GM19463 (cell line): ENCODE results near the gene SYNGR3.

ENCODE experiments used
- ATAC-seq: cut with Tn5 transposase; IDR thresholded peaks from one replicate; pipeline ENCODE4 v1.9.1; 2021; ENCODE audit warnings: mild to moderate bottlenecking, moderate library complexity; ENCODE audit not compliant: unreplicated experiment

SYNGR3 gene

DNA sequence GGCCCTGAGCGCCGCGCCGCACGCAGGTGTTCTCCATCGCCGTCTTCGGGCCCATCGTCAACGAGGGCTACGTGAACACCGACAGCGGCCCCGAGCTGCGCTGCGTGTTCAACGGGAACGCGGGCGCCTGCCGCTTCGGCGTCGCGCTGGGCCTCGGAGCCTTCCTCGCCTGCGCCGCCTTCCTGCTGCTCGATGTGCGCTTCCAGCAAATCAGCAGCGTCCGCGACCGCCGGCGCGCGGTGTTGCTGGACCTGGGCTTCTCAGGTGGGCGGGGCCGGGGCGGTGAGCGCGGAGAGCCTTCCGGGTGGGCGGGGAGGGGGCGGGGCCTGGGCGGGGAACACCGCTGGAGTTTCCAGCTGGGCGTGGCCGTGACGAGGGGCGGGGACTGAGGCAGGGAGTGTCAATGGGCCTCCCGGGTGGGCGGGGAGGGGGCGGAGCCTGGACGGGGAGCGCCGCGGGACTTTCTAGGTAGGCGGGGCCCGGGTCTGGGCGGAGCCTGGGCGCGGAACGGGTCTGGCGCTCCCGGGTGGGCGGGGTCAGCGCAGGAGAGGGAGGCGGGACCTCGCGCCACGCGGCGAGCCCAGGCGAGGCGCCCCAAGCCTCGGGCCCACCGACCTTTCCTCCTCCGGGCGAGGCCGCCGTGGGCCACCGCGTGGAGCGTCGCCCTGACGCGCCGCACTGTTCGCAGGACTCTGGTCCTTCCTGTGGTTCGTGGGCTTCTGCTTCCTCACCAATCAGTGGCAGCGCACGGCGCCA is 2.4 kb downstream of the SYNGR3 start:
- ATAC-seq: peak; percentile 47

DNA sequence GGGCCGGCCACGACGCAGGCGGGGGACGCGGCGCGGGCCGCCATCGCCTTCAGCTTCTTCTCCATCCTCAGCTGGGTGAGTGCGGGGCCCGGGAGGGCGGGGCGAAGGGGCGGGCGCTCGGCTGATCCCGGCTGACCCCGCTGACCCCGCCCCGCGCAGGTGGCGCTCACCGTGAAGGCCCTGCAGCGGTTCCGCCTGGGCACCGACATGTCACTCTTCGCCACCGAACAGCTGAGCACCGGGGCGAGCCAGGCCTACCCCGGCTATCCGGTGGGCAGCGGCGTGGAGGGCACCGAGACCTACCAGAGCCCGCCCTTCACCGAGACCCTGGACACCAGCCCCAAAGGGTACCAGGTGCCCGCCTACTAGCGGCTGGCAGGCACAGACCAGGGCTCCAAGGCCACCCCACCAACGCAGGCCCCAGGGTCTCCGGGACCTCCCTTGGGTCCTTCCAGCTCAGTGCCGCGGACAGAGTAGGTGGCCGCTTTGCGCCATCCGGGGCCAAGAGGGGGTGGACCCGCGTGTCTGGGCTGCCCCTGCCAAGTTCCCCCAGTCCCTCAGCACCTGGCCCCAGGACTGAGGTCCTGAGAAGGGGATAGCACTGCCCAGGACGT is 3.0 kb downstream of the SYNGR3 start:
- ATAC-seq: no peak

DNA sequence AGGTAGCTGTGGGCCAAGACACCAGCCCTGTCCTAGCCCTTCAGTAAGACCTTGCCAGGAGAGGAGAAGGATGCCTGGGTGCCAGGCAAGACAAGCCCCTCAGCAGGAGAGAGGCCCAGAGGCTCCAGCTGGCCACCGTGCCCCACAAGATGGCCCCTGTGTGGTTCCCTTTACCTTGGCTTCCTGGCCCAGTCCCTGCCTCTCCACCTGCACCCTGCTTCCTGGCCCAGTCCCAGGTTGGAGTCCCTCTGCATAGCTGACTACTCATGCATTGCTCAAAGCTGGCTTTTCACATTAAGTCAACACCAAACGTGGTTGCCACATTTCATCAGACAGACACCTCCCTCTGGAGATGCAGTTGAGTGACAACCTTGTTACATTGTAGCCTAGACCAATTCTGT is 4.0 kb downstream of the SYNGR3 start:
- no peak for ATAC-seq

DNA sequence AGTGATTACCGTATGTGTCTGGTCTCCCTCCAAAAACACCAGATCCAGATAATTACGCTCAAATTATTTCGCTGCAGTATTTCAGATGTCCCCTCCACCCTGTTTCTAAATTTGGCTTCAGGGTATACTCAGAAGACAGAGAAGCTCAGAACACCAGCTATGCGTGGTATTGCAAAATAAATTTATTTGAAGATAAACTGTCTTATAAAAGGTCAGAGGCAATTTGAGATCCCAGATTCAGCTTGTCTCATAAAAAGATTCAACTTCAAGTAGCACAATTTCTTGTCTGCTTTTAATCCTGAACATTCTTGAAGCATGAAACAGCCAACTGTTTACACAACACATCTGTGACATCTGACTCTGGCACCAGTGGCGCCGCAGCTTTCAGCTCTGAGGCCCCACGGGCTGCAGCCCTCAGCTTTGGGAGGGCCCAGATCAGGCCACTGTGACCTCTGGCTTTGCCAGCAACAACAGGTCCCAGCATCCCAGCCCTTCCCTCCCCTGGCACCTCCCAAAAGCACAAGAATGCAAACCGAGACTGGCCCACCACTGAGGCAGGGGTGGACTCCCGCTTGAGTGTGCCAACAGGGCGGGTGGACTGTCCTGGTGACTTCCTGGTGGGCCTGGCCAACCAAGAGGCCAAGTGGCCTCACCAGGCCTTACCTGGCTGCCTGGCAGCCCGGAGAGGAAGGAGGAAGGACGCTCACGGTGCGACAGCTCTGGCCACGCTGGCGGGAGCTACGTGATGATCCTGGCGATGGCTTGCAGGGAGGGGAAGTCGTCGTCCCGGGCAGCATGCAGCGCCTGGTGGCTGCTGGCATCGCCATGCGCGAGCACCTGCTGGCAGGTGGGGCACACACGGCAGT is 8.0 kb downstream of the SYNGR3 start:
- no peak for ATAC-seq

DNA sequence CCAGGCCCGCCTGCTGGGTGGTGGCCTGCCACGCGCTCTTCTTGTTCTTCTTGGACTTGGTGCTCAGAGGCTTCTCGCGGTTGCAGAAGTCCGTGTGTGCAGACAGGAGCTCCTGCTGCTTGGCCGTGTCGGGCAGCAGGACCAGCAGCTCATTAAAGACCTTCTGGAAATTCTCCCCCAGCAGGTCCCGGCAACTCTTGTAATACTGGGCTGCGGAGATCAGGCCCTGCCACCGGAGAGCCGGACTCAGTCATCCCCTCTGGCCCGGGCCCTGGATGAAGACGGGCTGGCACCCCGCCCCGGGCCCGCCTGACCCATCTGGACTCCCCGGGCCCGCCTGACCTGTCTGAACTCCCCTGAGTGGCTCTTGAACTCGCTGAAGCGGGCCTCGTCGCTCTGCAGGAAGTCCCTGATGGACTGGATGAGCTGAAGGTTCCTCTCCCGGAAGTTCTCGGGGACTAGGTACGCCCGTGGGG is 8.6 kb downstream of the SYNGR3 start:
- no peak for ATAC-seq

DNA sequence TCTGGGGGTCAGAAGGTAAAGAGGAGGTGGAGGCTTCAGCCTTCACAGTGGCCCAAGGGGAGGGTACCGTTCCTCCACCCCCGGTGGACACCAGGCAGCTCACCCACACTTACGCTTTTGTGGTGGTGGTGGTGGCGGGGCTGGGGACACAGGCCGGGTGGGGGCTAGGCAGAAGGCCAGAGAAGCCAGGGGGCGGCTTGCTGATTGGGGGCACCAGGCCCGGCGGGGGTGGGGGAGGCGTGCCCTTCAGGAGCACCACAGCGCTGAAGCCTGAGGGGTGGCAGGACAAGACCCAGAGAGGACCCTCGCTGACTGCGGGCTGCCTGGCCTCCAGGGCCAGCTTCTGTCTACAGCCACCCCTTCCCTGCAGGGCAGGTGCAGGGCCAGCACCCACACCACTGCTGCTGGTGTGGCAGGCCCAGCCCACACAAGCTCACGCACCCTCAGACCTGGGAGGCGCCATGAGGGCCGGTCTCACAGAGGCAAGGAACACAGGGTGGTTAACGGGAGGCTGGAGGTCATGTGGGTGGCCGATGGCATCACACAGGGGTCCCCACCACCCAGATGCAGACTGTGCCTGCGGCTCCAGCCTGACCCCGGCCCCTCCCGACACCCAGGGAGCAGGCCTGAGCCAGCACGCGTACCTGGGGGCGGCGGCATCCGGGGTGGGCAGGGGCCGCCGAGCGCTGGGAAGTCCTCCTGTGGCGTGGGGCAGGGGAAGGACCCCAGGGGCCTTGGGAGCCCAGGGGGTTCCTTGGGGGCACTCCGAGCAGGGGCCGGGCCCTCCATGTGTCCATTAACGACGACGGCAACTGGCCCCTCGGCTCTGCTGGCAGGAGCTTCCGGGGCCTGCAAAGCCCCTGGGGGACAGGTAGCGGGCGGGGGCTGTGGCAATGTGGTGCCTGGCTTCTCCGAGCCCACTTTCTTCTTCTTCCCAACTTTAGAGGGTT is 9.4 kb downstream of the SYNGR3 start:
- ATAC-seq: no peak

DNA sequence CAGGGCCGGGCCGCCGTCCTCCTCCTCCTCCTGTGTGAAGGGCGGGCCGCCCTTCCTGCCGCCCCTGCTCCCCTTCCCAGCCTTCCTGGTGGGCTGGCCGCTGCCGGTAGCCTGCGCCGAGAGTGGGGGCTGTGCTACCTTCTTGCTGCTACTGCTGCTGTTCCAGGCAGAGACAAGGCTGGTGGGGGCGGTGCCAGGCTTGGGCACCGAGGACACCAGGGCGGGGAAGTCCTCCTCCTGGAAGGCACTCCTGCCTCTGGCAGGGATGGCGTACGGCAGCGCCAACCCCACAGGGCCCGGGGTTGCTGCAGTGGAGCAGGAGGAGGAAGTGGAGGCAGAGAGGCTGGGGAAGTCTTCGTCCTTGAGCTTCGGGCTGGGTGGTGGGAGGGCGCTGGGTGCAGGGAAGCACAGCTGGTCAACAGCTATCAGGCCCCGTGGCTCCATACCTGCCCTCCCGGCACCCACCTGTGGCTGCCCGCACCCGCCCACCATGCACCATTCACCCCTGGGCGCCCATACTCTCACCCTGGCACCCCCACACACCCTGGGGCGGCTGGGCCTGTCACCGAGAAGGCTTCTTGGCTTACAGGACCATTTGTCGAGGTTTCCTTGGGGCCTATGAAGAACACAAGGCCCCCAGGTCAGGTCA is 10.2 kb downstream of the SYNGR3 start:
- no peak for ATAC-seq

DNA sequence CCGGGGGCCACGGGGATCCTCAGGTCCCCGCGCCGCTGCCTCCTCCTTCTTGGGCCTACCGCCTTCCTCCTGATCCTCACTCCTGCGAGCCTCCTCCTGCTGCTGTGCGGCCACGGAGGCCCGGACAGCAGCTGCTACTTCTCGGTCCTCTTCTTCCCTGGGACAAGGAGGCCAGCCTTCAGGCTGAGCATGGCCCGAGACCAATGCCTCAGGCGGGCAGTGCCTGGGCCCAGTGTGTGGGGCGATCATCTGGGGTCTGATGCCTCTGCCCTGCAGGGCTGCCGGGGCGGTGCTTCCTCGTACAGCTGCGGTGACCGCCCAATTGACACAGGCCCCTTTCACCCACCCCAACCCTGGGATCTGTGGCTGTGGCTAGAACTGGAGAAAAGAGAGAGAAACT is 11.3 kb downstream of the SYNGR3 start:
- ATAC-seq: no peak

DNA sequence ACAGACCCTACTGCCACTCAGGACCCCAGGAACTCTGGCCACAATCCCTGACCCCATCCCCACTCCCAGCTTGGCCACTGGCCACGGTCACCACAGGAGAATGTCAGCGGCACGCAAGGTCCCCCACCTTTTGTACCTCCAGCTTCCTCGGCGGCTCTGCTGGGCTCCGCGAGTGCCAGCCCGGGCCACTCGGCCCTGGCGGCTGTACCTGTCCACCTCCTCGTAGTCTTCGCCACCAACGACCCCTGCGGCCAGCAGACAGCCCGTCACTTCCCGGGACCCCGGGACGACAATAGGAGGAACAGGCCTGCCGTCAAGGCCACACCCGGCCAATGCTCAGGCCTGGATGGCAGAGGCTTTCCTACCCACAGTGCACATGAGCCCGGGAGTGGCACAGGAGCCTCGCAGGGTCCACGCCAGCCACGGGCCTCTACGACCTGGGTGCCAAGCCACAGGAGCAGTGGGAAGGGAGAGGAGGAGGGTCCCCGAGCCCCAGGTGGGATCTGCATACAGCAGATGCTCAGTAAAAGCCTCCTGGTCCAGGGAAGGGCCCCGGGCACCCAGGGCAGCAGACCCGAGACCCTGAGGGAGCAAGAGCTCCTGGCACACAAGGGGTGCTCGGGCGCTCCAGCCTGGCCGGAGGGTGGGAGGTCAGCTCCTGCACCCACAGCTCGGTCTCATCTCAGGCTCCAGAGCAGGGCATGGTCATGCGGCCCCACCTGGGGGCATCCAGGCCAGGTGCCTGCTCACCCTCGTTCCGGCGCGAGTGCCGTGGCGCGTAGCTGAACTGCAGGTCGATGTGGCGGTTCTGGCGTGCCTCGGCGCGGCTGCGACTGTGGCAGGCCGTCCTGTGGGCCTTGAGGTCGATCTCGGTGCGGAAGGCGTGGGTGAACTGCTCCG is 11.9 kb downstream of the SYNGR3 start:
- ATAC-seq: no peak

DNA sequence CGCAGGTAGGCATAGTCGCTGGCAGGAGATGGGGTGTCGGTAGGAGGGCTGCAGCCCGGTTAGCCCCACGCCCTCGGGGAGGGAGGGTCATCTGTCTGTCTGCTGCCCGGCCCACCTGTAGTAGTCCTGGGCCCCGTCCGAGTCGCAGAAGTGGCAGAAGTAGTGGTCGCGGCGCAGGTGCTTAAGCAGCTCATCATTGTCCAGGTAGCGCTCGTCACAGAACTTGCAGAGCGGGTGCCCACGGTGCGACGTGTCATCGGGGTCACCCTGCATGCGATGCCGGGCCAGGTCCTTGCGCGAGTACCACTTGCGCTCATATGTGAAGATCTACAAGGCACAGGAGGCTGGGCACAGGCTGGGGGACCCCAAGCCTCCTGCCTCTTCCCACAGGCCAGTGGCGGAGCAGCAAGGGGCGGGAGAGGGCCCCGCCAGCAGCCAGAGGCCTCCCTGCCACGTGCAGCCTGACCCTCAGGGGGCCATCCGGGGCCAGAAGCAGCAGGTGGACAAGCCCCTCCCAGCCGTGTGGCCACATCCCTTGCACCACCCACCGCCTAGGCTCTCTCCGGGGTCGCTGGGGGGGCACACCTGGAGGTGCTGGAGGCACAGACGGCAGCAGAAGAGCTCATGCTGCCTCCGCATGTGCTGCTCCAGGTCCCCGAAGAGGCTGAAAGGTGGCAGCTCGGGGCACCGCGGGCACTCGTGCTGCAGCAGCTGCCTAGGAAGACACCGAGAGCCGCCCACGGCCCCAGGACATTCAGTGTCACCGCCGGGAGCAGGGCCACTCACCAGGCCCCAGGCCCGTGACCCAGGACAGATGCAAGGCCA is 12.8 kb downstream of the SYNGR3 start:
- ATAC-seq: no peak

DNA sequence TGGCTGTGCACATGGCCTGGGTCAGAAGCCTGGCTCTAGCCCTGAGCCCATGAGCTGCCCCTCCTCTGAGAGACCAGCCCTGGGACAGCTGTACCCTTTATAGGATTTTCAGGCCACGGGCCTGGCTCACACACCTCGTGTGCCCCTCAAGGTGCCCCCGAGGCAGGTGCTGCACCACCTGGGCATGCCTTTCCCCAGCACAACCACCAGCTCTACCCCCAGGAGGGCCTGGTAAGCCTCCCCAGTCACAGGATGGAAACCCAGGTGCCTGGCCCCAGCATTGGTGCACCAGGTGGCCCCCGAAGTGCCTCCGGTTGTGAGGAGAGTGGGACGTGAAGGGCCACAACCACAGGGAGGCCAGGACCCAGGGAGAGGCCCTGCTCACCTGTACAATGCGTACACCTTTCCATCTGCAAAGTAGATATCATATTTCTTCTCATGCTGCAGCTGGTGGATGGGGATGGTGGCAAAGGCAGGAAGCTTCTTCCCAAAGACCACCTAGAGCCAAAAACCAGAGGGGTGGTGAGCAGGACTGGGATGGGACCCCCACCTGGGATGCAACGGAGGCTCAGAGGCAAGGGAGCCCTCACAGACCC is 13.6 kb downstream of the SYNGR3 start:
- ATAC-seq: no peak

DNA sequence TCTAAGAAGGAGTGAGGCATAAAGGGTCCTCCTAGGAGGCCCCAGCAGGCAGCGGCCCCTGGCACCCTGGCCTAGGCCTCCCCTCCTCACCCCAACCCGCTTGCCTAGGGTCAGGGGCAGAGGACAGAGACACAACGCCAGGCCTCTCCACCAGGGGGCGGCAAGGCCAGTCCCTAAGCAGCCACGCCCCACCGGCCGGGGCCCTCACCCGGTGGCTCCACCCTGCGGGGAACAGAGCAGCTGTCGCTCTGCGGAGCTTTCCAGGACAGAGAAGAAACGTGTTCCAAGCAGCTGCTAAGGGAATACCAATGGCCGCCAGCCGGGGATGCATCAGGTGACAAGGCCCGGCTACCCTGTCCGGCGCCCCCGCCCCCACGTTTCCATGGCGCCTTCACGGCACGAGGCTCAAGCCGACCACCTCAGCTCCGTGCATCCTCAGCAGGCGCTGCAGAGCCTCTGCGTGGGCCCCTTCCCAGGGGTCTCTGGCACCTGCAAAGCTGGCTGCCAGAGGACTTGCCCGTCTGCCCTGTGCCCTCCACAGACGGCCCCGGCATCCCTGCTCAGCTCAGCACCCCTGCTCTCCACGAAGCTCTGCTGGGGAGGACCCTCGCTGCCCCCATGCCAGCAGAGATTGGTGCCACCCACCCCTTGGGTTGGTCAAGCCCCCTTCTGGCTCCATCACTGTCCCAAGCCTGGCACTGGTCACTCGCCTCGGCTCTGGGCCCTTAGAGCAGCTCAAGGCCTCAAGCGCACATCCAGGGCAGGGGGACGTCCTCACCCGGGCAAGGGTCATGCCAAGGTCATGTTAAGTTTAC is 14.3 kb downstream of the SYNGR3 start:
- ATAC-seq: peak; percentile 72

DNA sequence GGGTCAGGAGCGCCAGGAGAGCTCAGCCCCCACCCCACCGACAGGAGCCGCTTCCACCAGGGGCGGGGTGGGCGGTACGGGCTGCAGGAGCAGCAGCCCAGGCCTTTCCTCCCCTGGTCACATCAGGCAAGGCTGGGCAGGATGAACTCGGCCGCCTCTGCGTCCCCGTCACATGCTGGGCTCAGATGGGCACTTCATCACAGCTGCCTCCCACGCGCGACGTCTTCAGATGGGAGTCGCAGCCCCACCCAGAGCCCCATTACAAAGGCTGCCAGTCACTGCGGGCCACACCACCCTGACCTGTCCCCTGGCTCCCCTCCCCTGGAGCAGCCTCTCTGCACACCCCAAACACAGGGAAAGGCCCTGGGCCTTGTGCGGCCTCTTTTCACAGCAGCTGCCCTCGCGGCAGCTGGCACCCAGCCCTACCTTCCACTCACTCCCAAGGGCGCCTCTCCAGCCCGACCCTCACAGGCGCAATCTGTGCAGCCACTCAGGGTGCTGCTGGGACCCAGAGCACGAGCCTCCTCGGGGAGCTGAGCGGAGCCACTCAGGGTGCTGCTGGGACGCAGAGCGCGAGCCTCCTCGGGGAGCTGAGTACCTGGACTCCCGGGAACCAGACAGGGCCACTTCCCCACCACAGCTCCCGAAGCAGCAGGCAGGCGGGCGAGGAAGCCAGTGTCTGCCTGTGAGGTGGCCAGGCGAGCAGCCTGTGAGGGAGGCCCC is 15.2 kb downstream of the SYNGR3 start:
- ATAC-seq: no peak

DNA sequence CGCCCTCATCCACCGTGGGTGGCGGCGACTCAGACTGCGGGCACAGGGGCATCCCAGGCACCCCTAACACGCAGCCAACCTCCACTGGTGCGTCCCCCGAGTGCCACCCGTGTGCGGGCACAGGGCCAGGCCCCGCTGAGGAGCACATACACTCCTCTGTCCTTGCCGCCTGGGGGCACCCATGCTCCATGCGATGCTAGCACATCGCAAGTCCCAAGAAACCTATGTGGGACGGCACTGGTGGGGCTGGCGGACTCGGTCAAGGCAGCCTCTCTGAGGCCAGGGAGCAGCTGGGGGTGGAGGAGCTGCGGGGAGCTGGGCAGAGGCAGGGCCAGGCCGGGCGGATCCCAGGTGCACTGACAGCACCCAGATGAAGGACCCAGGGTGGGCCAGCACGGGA is 15.9 kb downstream of the SYNGR3 start:
- ATAC-seq: no peak

DNA sequence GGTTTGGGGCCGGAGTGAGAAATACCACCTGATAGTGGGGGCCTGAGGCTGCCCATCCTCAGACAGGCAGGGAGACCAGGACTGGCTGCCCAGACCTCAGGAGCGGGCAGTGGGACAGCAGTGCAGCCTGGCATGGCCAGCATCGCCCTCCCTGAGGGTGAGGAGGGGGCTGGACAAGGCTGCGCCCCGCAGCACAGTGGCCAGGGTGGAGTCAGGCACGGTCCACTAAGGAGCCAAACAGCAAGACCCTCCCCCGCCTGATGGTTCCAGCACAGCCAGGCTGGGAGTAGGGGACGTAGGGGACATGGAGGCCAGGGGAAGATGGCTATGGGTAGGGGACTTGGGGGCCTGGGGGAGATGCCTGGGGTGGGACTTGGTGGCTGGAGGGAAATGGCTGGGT is 16.5 kb downstream of the SYNGR3 start:
- ATAC-seq: no peak

DNA sequence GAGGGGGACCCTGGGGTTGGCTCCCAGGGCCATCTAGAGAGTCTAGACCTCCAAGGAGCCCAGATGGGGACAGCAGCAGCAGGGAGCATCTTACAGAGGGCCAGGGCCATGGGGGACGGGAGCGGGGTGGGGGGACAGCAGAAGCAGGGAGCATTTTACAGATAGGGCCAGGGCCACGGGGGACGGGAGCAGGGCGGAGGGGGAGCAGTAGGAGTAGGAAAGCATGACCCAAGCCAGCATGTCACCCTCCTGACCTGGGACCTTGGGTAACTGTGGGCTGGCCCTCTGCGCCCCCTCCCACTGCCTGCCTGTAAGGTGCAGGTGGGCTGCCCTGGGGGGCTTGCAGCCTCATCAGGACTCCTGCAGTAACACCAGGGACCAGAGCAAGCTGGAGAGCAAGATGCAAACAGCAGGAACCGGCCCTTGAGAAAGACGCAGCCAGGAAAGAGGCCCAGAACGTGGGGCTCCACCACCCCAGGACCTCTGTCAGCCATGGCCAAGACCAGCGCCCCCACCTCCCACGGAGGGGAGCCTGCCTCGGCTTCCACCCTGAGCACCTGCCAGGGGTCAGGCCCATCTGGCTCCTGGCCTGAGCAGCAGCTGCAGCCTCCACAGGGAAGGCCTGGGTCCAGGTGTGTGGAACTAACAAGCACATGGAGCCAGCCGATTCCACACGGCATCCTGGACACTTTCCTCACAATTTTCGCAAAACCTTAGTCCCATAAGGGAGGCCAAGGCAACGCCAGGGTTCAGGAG is 17.5 kb downstream of the SYNGR3 start:
- ATAC-seq: no peak
